ENCODE data around the gene EZR.
"Not testable (repeated sequence)": the region's sequence is repeated elsewhere in the genome, so short reads cannot be mapped to it uniquely, and the experiment has no call there.

Gene EZR

DNA sequence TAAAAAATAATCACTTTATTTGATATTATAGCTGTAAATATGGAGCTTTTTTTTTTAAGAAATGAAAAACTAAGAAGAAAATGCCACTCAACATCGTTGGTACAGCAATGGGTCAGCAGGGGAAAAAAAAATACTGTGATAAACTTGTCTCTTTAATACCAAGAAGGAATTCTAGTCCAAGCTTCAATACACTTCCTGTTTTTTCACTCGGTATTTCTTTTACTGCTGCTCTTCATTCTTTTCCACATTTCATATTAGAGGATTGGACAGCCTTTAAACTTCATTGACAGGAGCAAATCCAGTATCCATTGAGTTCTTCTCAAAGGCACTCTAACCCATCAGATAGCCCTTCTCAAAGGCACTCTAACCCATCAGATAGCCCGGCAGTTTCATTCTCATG lies 22.2 kb upstream of the EZR start:
- DNase-seq, result no peak

GRCh38 chr6:158840465-158840864 lies 21.3 kb upstream of the EZR start:
- no peak for DNase-seq

DNA sequence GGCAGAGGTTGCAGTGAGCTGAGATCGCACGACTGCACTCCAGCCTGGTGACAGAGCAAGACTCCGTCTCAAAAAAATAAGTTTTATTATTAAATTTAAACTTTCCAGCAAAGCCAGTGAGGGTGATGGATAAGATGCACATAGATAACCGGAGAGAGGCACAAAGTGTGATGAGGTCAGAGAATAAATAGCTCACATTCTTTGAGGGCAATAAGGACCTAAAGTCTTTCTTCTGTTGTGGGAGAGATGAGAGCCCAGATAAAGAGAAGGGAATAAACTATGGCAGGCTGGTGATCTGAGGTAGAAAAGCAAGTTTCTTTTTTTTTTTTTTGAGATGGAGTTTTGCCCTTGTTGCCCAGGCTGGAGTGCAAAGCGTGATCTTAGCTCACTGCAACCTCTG lies 20.6 kb upstream of the EZR start:
- DNase-seq, result no peak

DNA sequence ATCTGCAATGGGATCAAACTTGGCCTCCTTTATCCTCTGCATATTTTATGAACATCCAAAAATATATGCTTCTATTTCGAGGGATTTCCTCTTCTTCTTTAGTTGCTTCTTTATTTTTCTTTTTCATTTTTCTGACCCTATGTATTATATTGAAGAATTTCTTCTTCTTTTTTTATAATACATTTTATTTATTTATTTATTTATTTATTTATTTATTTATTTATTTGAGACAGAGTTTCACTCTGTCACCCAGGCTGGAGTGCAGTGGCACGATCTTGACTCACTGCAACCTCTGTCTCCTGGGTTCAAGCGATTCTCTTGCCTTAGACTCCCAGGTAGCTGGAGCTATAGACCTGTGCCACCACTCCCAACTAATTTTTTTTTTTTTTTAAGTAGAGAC lies 19.6 kb upstream of the EZR start:
- not testable (repeated sequence) for DNase-seq

DNA sequence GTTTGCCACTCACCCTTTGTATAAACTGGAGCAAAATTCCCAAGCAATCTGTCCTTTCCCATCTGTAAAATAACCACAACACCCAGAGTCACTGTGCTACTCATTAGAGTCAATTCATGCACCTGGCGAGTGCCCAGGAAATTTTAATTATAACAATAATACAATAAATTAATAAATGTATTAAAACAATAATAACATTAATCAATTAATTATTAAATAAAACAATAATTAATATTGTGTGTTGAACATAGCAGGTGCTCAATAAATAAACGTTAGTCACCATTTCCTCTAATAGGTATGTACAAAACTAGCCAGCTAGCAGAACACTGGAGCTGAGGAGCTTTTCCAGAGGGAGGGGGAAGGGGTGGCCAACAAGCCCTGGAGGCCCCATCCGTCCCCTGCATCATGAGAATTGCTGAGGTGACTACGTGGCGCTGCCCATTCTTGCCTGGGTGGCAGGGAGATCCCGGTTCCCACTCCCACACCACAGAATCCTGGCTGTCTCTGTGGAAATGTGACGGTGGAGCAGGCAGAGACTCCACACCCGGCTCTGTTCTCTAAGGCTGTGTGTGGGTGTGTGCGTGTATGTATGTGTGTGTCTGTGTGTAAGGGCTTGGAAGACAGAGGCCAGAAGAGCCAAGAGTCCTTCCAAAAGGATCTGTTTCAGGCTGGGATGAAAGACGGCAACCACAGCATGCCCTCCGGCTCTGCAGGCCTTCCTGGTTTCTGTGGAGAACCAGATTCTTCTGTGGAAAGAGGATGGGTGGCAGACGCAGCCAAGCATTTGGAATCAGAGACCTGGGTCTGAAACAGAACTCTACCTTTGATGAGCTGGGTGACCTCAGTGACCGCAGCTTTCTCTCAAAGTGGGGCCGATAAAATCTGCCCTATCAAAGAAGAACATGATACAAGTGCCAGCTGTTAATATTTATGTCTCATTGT lies 18.8 kb upstream of the EZR start:
- no peak for DNase-seq

DNA sequence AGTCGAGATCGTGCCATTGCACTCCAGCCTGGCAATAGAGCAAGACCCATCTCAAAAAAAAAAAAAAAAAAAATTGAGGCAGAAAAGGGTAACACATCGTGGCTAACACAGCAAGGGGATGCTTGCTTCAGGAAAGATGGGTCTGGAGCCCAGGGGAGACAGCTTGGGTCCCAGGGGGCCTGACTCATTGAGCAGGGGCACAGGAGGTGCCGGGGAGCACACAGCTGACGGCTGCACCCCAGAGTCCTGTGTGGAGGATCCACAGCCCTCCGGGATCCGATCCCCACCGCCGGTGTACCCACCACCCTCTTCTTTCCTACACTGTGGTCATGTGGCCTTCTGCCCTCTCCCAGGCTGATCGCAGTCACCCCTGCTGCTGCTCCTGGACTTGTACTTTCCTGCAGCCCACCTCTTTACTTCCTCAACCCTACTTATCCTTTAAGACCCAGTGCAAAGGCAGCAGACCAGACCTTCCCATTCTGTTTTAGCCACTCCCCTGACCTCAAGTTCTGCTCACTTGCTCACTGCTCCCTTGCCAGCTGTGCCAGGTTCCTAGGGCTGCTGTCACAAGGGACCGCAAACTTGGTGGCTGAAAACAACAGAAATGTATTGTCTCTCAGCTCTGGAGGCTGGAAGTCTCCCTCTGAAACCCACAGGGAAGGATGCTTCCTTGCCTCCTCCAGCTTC lies 17.6 kb upstream of the EZR start:
- DNase-seq, result no peak

- DNase-seq, result no peak
Observed at GRCh38 chr6:158835616-158836221, 16.6 kb upstream of the EZR start.

- no peak for DNase-seq
Observed at GRCh38 chr6:158834675-158835385, 15.7 kb upstream of the EZR start.

DNA sequence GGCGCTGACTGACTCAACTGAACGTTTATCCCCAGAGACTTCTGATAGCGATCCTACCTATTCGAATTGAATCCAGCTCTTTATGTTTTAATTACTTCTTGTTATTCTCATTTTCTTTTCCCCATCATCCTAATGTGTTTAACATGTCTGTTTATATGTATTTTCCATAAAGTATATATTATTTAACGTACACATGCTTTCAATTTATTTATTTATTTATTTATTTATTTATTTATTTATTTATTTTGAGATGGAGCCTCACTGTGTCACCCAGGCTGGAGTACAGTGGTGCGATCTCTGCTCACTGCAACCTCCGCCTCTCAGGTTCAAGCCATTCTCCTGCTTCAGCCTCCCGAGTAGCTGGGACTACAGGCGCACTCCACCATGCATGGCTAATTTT lies 13.6 kb upstream of the EZR start:
- DNase-seq, result not testable (repeated sequence)

GRCh38 chr6:158832026-158832425 lies 12.9 kb upstream of the EZR start:
- DNase-seq, result no peak

DNA sequence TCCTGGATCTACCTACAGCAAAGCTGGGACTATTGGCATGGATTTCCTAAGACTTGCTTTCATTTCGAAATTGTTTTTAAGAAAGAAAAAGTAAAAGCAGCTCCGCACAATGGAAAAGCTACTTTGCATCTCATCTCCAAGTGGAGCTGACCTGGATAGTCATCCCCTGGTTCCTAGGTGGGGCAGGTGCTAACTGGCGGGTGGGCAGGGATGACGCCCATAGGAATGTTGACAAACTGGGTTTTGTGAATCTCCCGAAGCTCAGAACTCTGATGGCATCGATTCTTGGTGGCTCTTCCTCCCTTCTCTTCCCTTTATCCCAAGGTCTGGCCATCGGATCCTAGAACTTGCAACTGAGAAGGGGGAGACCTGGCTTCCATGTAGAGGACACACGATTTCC lies 12.4 kb upstream of the EZR start:
- no peak for DNase-seq

DNA sequence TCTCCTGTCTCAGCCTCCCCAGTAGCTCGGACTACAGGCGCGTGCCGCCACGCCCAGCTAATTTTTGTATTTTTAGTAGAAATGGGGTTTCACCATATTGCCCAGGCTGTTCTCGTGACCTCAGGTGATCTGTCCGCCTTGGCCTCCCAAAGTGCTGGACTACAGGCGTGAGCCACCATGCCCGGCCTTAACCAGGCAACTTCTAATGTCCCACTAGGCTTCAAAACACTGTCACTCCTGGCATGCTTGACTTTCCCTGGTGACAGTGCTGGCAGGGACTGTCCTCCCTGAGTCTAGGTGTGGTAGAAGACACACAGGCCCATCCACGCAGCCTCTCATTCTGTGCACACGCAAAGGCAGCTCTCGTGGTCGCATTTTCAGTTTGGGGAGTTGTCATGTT lies 11.6 kb upstream of the EZR start:
- no peak for DNase-seq

GRCh38 chr6:158828807-158829206 lies 9.6 kb upstream of the EZR start:
- no peak for DNase-seq

GRCh38 chr6:158826819-158827501 lies 7.8 kb upstream of the EZR start:
- DNase-seq, result no peak

GRCh38 chr6:158825951-158826306 lies 6.8 kb upstream of the EZR start:
- DNase-seq, result no peak

DNA sequence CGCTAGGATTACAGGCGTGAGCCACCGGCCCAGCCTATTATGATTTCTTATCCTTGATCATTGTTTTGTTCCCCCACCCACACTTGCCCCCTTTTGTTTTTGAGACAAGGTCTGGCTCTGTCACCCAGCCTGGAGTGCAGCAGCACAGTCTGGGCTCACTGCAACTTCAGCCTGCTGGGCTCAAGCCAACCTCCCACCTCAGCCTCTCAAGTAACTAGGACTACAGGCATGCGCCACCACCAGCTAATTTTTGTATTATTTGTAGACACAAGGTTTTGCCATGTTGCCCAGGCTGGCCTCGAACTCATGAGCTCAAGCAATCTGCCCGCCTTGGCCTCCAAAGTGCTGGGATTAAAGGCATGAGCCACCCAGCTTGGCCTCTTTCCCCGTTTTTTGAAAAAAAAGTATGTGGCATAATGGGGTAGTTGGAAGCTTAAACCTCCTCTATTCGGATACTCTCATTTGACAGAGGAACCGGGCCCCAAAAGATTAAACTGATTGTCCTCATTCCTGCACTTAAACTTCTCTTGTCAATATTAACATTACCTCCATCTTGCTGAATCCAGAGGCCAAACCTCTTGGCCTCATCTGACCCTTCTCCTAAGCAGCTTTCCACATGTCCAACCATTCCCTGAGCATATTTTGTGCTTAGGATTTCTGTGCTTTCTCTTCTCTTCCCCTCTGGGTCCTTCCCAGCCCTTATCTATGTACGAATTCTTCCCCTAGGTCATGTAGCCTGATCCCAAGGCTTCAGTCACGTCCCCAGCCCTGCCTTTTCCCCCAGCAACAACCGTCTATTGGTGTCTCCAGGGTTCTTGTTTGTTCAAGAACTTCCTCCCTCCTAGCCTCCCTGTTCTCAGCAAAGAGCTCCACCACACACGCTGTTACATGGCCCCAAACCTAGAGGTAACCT lies 6.1 kb upstream of the EZR start:
- no peak for DNase-seq

- not testable (repeated sequence) for DNase-seq
Observed at GRCh38 chr6:158823616-158824015, 4.4 kb upstream of the EZR start.

GRCh38 chr6:158819977-158820622 lies 932 bp upstream of the EZR start:
- no peak for DNase-seq

DNA sequence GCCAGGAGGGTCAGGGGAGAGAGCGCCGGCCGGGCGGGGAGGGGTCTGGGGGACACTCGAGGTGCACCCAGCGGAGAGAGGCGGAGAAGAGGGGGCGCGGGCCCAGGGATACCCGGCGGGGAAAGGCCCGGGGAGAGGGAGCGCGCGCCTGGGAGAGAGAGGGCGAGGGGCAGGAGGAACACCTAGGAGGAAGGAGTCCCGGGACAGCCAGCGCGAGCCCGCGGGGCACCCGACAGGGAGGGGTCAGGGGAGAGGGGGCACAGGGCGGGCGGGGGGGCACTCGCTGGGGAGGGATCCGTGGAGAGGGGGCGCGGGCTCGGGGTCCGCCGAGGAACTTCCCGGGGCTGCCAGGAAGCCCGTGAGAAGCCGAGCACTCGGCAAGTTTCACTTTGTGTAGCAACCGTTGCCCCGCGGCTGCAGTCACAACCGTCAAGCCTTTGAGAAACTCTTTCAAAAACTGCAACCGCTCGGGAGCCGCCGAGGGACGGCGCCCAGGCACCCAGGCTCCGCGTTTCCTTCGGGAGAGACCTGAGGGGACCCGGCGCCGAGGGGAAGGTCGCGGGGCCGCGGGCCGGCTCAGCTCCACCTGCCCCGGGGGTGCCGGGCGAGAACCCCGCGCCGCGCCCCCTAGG lies 471 bp downstream of the EZR start:
- peak; percentile 37 to 85 (median 60) for DNase-seq

Data from T-helper 2 cell (primary cell).